Upper lobe of right lung (tissue), 1 donor: ENCODE results near the gene B4GAT1. TPM values are rescaled to one million over a fixed set of nuclear protein-coding genes. Genes with fewer than 3 reads are reported as not detected.

ENCODE experiments used
- ATAC-seq: fragments of 200-7000 bp; cut with Tn5 transposase; one replicate; pipeline ENCODE4 v1.9.1; 2020; ENCODE audit warnings: mild to moderate bottlenecking, moderate library complexity
- DNase-seq: peaks from one replicate; pipeline ENCODE4 v3.0.0-alpha.2; 2020
- H3K27ac ChIP-seq: fragments of 200-600 bp; one replicate; pipeline ENCODE4 v1.8.0; 2022
- H3K27me3 ChIP-seq: fragments of 200-600 bp; one replicate; pipeline ENCODE4 v1.8.0; 2022; ENCODE audit warnings: mild to moderate bottlenecking
- H3K36me3 ChIP-seq: fragments of 200-600 bp; one replicate; pipeline ENCODE4 v1.8.0; 2022
- H3K4me1 ChIP-seq: fragments of 200-600 bp; one replicate; pipeline ENCODE4 v1.8.0; 2022
- H3K4me3 ChIP-seq: fragments of 200-600 bp; one replicate; pipeline ENCODE4 v1.8.0; 2022; ENCODE audit warnings: mild to moderate bottlenecking
- H3K9me3 ChIP-seq: fragments of 200-600 bp; one replicate; pipeline ENCODE4 v1.8.0; 2022
- intact Hi-C: fragments of 100-400 bp; cut with DNase I; formaldehyde crosslinking; loops from one replicate; pipeline ENCODE4 v1.11.0; 2022
- total RNA-seq: library from RNA; stranded (reverse); fragmentation: NEBNext Ultra II Directional; extraction: Animal tissue kit (Norgen Biotek cat#: 25700); gene quantifications from one replicate; pipeline ENCODE4 v1.2.1, GENCODE V29; 2021
- TF ChIP-seq, protein P1 (sequence below): fragments of 200-600 bp; IDR thresholded peaks from one replicate; pipeline ENCODE4 v1.8.0; 2022; ENCODE audit warnings: antibody characterized with exemption
- donor health status: DM: no; HTN: yes; CAD: no; lungs with severe emphysema.

Gene B4GAT1
- total RNA-seq, 1 donor from 2014 or later, result 27.4 TPM

- Histone ChIP-seq H3K27ac (no peak overlapping the region), H3K27me3 (no peaks in the 10 kb centered on the region), H3K4me1 (peaks cover 27% of the 10 kb centered on the region), H3K36me3 (peaks cover 38% of the 10 kb centered on the region), H3K9me3 (no peaks in the 10 kb centered on the region), H3K4me3 (no peak overlapping the region)
- TF ChIP-seq, protein P1, sequence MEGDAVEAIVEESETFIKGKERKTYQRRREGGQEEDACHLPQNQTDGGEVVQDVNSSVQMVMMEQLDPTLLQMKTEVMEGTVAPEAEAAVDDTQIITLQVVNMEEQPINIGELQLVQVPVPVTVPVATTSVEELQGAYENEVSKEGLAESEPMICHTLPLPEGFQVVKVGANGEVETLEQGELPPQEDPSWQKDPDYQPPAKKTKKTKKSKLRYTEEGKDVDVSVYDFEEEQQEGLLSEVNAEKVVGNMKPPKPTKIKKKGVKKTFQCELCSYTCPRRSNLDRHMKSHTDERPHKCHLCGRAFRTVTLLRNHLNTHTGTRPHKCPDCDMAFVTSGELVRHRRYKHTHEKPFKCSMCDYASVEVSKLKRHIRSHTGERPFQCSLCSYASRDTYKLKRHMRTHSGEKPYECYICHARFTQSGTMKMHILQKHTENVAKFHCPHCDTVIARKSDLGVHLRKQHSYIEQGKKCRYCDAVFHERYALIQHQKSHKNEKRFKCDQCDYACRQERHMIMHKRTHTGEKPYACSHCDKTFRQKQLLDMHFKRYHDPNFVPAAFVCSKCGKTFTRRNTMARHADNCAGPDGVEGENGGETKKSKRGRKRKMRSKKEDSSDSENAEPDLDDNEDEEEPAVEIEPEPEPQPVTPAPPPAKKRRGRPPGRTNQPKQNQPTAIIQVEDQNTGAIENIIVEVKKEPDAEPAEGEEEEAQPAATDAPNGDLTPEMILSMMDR, result no peak
- intact Hi-C loops, result no loop called here
- ATAC-seq (no peak), DNase-seq (peak; percentile 42)
These were observed 8.9 kb downstream of the B4GAT1 start for GRCh38 chr11:66338276-66339161.

DNA sequence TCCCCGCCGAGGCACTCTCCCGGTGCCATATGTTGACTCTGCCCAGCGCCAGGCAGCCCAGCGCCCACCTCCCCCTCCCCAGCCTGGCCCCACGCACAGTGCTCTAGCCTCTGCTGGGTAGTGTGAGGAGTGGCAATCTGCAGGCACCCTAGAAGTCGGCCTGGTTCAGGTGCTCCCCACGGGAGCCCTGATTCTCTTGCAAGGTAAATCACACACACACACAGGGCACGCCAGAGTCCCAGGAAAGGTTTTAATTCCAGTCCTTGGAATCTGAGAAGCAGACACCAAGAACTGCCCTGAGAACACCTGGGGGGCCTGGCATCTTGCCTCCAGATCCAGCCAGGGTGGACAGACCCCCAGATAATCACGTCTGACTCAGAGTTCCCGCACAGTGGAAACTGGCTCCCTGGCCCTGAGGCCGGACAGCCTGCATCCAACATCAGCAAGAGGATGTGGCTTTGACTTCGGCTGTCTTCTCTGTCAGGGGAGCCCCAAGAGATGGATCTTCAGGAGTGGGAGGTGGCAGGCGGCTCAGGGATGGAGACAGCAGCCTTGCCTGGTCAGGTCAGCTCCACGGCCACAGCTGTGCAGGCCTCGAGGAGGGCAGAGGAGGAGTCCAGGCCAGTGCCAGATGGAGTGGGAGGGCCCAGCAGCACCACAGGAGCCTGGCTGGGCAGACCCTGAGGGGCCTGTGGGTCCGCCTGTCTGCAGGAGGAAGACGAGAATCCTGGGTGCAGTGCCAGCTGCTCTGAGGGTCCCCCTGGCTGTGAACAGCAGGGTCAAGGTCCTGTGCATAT is 10.1 kb downstream of the B4GAT1 start:
- TF ChIP-seq, protein P1, result no peak
- Histone ChIP-seq H3K9me3 (no peaks in the 10 kb centered on the region), H3K36me3 (peaks cover 46% of the 10 kb centered on the region), H3K4me1 (peaks cover 25% of the 10 kb centered on the region), H3K27me3 (no peaks in the 10 kb centered on the region), H3K4me3 (no peak overlapping the region), H3K27ac (peak overlapping the region; percentile 75)
- intact Hi-C loops, result no loop called here
- DNase-seq (peak; percentile 63), ATAC-seq (no peak)

DNA sequence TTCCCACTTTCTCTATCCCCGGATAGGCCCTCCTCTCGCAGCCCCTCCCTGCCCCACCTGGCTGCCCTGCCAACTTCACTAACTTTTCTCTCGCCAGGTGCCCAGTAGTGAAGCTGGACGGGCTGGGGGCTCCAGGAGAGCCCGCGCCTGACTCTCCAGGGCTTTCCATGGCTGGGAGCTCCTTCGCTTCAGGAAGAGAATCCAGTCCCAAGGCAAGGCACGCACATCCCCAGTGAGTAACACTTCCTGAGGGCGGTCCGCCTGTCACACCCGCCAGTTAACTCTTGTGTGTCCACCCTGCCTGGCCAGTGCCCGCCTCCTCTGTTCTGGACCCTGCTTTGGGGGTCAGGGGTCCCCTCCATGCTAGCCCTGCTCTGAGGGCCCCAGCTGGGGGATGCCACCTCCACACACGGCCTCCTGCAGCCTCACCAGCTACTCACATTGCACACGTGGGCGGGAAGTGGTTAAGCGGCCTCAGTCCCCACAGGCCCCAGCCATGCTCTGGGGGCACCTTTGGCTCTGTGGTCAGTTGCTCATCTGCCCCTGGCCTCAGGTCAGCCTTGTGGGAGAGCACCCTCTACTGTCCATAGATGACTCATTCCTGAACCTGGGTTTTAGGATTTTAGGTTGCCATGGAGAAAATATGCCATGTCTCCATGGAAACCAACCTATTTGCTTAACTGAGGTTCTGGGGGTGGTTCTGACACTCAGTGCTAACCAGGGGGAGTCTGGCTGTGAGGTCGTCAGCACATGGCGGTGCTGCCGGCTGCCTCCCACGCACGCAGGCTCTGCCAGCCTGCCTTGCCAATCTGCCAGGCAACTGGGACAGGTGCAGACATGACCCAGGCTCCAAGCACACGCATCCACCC is 11.0 kb downstream of the B4GAT1 start, which contains the start of gene RIN1:
RIN1 (minus strand) TSS at position 201 of the 869 bp plus-strand sequence; CDS start at position 169, 32 bp downstream.
- H3K27me3 ChIP-seq, result no peaks in the 10 kb centered on the region
- intact Hi-C loops, result no loop called here
- peak; percentile 70 for ATAC-seq
- H3K4me1 ChIP-seq, result peaks cover 25% of the 10 kb centered on the region
- H3K9me3 ChIP-seq, result no peaks in the 10 kb centered on the region
- peaks cover 44% of the 10 kb centered on the region for H3K36me3 ChIP-seq
- DNase-seq, result peak; percentile 78
- peak within 1 kb of the TSS; percentile 73 for H3K4me3 ChIP-seq
- H3K27ac ChIP-seq, result peak within 1 kb of the TSS; percentile 75
- TF ChIP-seq, protein P1, result peak; percentile 36

- H3K36me3 ChIP-seq, result peaks cover 36% of the 10 kb centered on the region
These were observed 11.7 kb downstream of the B4GAT1 start for GRCh38 chr11:66335531-66336233.

More at GRCh38 chr11:66335531-66336233, 11.7 kb downstream of the B4GAT1 start:
- intact Hi-C loops, result no loop called here
- Histone ChIP-seq H3K9me3 (no peaks in the 10 kb centered on the region), H3K4me3 (peak overlapping the region; percentile 73), H3K27ac (peak overlapping the region; percentile 75), H3K27me3 (no peaks in the 10 kb centered on the region), H3K4me1 (peaks cover 25% of the 10 kb centered on the region)
- ATAC-seq (peak; percentile 13), DNase-seq (peak; percentile 71)
- TF ChIP-seq, protein P1, result no peak
